H1 (cell line): Measurements from ENCODE around the gene TRIM38. TPM values are rescaled to one million over a fixed set of nuclear protein-coding genes. Genes with fewer than 3 reads are reported as not detected.

Source experiments
- CTCF ChIA-PET: fragments of 300-600 bp; sonication (Branson Sonifier 250); formaldehyde crosslinking; loops from one replicate; lab custom pipeline; 2021; ENCODE audit not compliant: partially characterized antibody; lab: Charles Lee
- POLR2A ChIA-PET: fragments of 300-600 bp; sonication (Branson Sonifier 250); formaldehyde crosslinking; loops from one replicate; lab custom pipeline; 2021; ENCODE audit warnings: inconsistent platforms; ENCODE audit not compliant: partially characterized antibody; lab: Charles Lee
- DNase-seq, 2 experiments: peaks; one replicate each; pipeline versions ENCODE4 v3.0.0 to v3.0.0-alpha.2; 2010 to 2022; ENCODE audit warnings: low spot score in 2 of 2, low read depth in 1 of 2, mixed read lengths in 1 of 2
- FAIRE-seq: peaks from 2 replicates; lab custom pipeline; 2011; peaks lifted over from hg19 to GRCh38; lab: Jason Lieb, UNC
- H2AFZ ChIP-seq: 2 replicates; pipeline ENCODE4 v1.8.1; 2012; ENCODE audit warnings: low read length, inconsistent platforms
- H2AK5ac ChIP-seq: 2 replicates; pipeline ENCODE4 v1.6.1; 2013; ENCODE audit warnings: low read depth, low read length
- H2BK120ac ChIP-seq: replicated peaks from 2 replicates; pipeline ENCODE3; 2013; ENCODE audit warnings: low read depth, low read length, inconsistent platforms
- H2BK12ac ChIP-seq: 2 replicates; pipeline ENCODE4 v1.6.1; 2013; ENCODE audit warnings: low read depth, low read length
- H2BK15ac ChIP-seq: 2 replicates; pipeline ENCODE4 v1.6.1; 2013; ENCODE audit warnings: low read length
- H2BK20ac ChIP-seq: 2 replicates; pipeline ENCODE4 v1.6.1; 2013; ENCODE audit warnings: low read length
- H2BK5ac ChIP-seq: 2 replicates; pipeline ENCODE4 v1.6.1; 2013; ENCODE audit warnings: low read depth, low read length
- H3K14ac ChIP-seq: 2 replicates; pipeline ENCODE4 v1.6.1; 2013; ENCODE audit warnings: inconsistent platforms; ENCODE audit not compliant: insufficient read length
- H3K18ac ChIP-seq: 2 replicates; pipeline ENCODE4 v1.6.1; 2013; ENCODE audit warnings: low read length; ENCODE audit errors: extremely low read depth
- H3K23ac ChIP-seq: 2 replicates; pipeline ENCODE4 v1.6.1; 2013; ENCODE audit warnings: inconsistent platforms; ENCODE audit not compliant: insufficient read length
- H3K23me2 ChIP-seq: 2 replicates; pipeline ENCODE4 v1.6.1; 2013; ENCODE audit warnings: low read depth, low read length
- H3K27ac ChIP-seq: 2 replicates; pipeline ENCODE4 v1.6.1; 2011; ENCODE audit warnings: low read depth, low read length, inconsistent platforms
- H3K27me3 ChIP-seq, 4 experiments: replicated peaks in 1 of 4; 1 replicate in 1 of 4; 2 replicates in 3 of 4; pipeline versions ENCODE4 v1.6.1 to v1.8.1; 2011 to 2013; ENCODE audit warnings: low read length in 3 of 4, mild to moderate bottlenecking in 3 of 4, inconsistent platforms in 2 of 4, mixed read lengths in 2 of 4, moderate library complexity in 1 of 4; ENCODE audit not compliant: control insufficient read depth in 3 of 4, insufficient read depth in 3 of 4; ENCODE audit errors: extremely low read depth in 1 of 4
- H3K36me3 ChIP-seq, 4 experiments: 2 replicates each; pipeline versions ENCODE4 v1.6.1 to v1.8.1; 2011 to 2013; ENCODE audit warnings: mild to moderate bottlenecking in 4 of 4, low read length in 3 of 4, moderate library complexity in 2 of 4, control low read depth in 1 of 4, inconsistent platforms in 1 of 4; ENCODE audit not compliant: insufficient read depth in 4 of 4, control insufficient read depth in 2 of 4
- H3K4ac ChIP-seq: replicated peaks from 2 replicates; pipeline ENCODE3; 2013; ENCODE audit warnings: low read length, low read depth, mixed read lengths, inconsistent platforms; ENCODE audit not compliant: insufficient read length
- H3K4me1 ChIP-seq, 4 experiments: replicated peaks in 1 of 4; 1 replicate in 1 of 4; 2 replicates in 3 of 4; pipeline versions ENCODE4 v1.6.1 to v1.8.1; 2011 to 2013; ENCODE audit warnings: low read length in 3 of 4, inconsistent platforms in 2 of 4, mixed read lengths in 1 of 4; ENCODE audit not compliant: insufficient read depth in 4 of 4, control insufficient read depth in 3 of 4
- H3K4me2 ChIP-seq, 2 experiments: 2 replicates each; pipeline versions ENCODE4 v1.6.1 to v1.8.1; 2011 to 2013; ENCODE audit warnings: low read depth in 2 of 2, low read length in 2 of 2, control low read depth in 1 of 2, inconsistent platforms in 1 of 2, mild to moderate bottlenecking in 1 of 2; ENCODE audit not compliant: insufficient read depth in 1 of 2
- H3K4me3 ChIP-seq, 4 experiments: fragments of 200-600, 300-600 bp in 1 of 4; sonication (generic), shearing (Covaris generic), sonication (Bioruptor Twin) in 1 of 4; 2 replicates each; pipeline versions ENCODE4 v1.5.1 to v1.8.1; 2011 to 2016; ENCODE audit warnings: low read length in 4 of 4, low read depth in 3 of 4, control low read depth in 2 of 4, inconsistent platforms in 2 of 4, mild to moderate bottlenecking in 2 of 4, mixed read lengths in 1 of 4, moderate library complexity in 1 of 4; ENCODE audit not compliant: insufficient read depth in 2 of 4; ENCODE audit errors: extremely low read depth in 1 of 4
- H3K56ac ChIP-seq: replicated peaks from 2 replicates; pipeline ENCODE3; 2013; ENCODE audit warnings: low read depth, mild to moderate bottlenecking, mixed read lengths, low read length, inconsistent platforms; ENCODE audit not compliant: insufficient read length
- H3K79me1 ChIP-seq: 2 replicates; pipeline ENCODE4 v1.6.1; 2013; ENCODE audit warnings: low read depth, low read length, control low read depth
- H3K79me2 ChIP-seq, 2 experiments: 2 replicates each; pipeline versions ENCODE4 v1.6.1 to v1.8.1; 2012 to 2013; ENCODE audit warnings: low read length in 2 of 2, mild to moderate bottlenecking in 2 of 2, inconsistent platforms in 1 of 2; ENCODE audit not compliant: insufficient read depth in 2 of 2, control insufficient read depth in 1 of 2
- H3K9ac ChIP-seq, 4 experiments: replicated peaks in 1 of 4; 1 replicate in 1 of 4; 2 replicates in 3 of 4; pipeline versions ENCODE4 v1.6.1 to v1.8.1; 2011 to 2013; ENCODE audit warnings: low read depth in 3 of 4, low read length in 3 of 4, control low read depth in 2 of 4, mild to moderate bottlenecking in 2 of 4, moderate library complexity in 2 of 4, inconsistent platforms in 1 of 4; ENCODE audit errors: extremely low read depth in 1 of 4
- H3K9me3 ChIP-seq, 2 experiments: 2 replicates each; pipeline versions ENCODE4 v1.6.1 to v1.8.1; 2012 to 2013; ENCODE audit warnings: mild to moderate bottlenecking in 2 of 2, moderate library complexity in 2 of 2, control low read depth in 1 of 2, inconsistent platforms in 1 of 2, low read depth in 1 of 2, low read length in 1 of 2, mixed read lengths in 1 of 2; ENCODE audit not compliant: insufficient read depth in 2 of 2
- H4K20me1 ChIP-seq, 2 experiments: replicated peaks in 1 of 2; 2 replicates each; pipeline versions ENCODE3 to v1.8.1; 2011 to 2013; ENCODE audit warnings: inconsistent platforms in 2 of 2, low read length in 2 of 2, mild to moderate bottlenecking in 1 of 2; ENCODE audit not compliant: insufficient read depth in 2 of 2, control insufficient read depth in 1 of 2
- H4K5ac ChIP-seq: 2 replicates; pipeline ENCODE4 v1.6.1; 2013; ENCODE audit warnings: low read length, low read depth, mixed read lengths, inconsistent platforms; ENCODE audit not compliant: insufficient read length
- H4K8ac ChIP-seq: 2 replicates; pipeline ENCODE4 v1.8.0; 2013; ENCODE audit warnings: mild to moderate bottlenecking, moderate library complexity, low read length, inconsistent platforms; ENCODE audit not compliant: insufficient read depth; ENCODE audit errors: extremely low read depth
- H4K91ac ChIP-seq: replicated peaks from 2 replicates; pipeline ENCODE3; 2013; ENCODE audit warnings: low read length, mixed read lengths, inconsistent platforms; ENCODE audit not compliant: insufficient read length
- CHD1 ChIP-seq: IDR thresholded peaks from 2 replicates; pipeline ENCODE4 v1.6.1; 2012; ENCODE audit warnings: low read depth, low read length, improper control_type of control experiment
- EGR1 ChIP-seq: IDR thresholded peaks from 2 replicates; pipeline ENCODE4 v1.6.1; 2011; ENCODE audit warnings: low read depth, low read length, borderline replicate concordance
- EP300 ChIP-seq, 2 experiments: IDR thresholded peaks; 1 replicate in 1 of 2; 2 replicates in 1 of 2; pipeline ENCODE4 v1.6.1; 2011 to 2012; ENCODE audit warnings: low read depth in 2 of 2, low read length in 2 of 2, mild to moderate bottlenecking in 2 of 2, borderline replicate concordance in 1 of 2, inconsistent platforms in 1 of 2, moderate library complexity in 1 of 2
- NANOG ChIP-seq: IDR thresholded peaks from 2 replicates; pipeline ENCODE4 v1.6.1; 2011; ENCODE audit warnings: low read length, low read depth, mild to moderate bottlenecking, inconsistent platforms; ENCODE audit not compliant: insufficient read depth, poor library complexity, severe bottlenecking
- POLR2A ChIP-seq, 2 experiments: IDR thresholded peaks; 1 replicate in 1 of 2; 2 replicates in 1 of 2; pipeline ENCODE4 v1.6.1; 2011; ENCODE audit warnings: low read depth in 2 of 2, low read length in 2 of 2, mild to moderate bottlenecking in 2 of 2; ENCODE audit errors: control extremely low read depth in 1 of 2
- RAD21 ChIP-seq, 2 experiments: IDR thresholded peaks in 1 of 2; conservative IDR thresholded peaks in 1 of 2; 2 replicates each; pipeline ENCODE4 v1.6.1; 2011; ENCODE audit warnings: low read depth in 2 of 2, low read length in 2 of 2, improper control_type of control experiment in 1 of 2, inconsistent platforms in 1 of 2, mild to moderate bottlenecking in 1 of 2, moderate library complexity in 1 of 2
- SIRT6 ChIP-seq: IDR thresholded peaks from one replicate; pipeline ENCODE4 v1.7.1; 2012; ENCODE audit warnings: low read length, inconsistent platforms
- SP4 ChIP-seq: IDR thresholded peaks from 2 replicates; pipeline ENCODE4 v1.6.1; 2012; ENCODE audit warnings: low read length, inconsistent platforms
- TBP ChIP-seq: IDR thresholded peaks from 2 replicates; pipeline ENCODE4 v1.6.1; 2011; ENCODE audit warnings: low read depth, low read length, improper control_type of control experiment
- WGBS, 2 experiments: shearing (Covaris generic) in 1 of 2; methylation state at CpG; one replicate each; pipeline versions ENCODE4 v1.1.6 to v1.1.7; 2013 to 2015; ENCODE audit warnings: low lambda C conversion rate in 2 of 2, mixed read lengths in 2 of 2, inconsistent platforms in 1 of 2, low coverage in 1 of 2, missing lambda C conversion rate in 1 of 2; ENCODE audit not compliant: insufficient replicate concordance in 2 of 2, insufficient coverage in 1 of 2, insufficient read length in 1 of 2; ENCODE audit errors: extremely low coverage in 1 of 2, missing lambda C conversion rate in 1 of 2; 5-methylcytosine and 5-hydroxymethylcytosine counted together
- polyA plus RNA-seq, 7 experiments: library from polyadenylated mRNA; depleted of rRNA in 3 of 7; stranded (reverse) in 5 of 7; unstranded in 2 of 7; fragments of >200 nt in 5 of 7; fragments of 200-250 nt in 2 of 7; gene quantifications; 1 replicate in 5 of 7; 2 replicates in 1 of 7; 4 replicates in 1 of 7; pipeline versions ENCODE4 v1.2.1 to v1.2.3, GENCODE V29; 2011 to 2013; ENCODE audit warnings: missing spikeins in 2 of 7, mixed read lengths in 2 of 7
- total RNA-seq: library from RNA; stranded (reverse); fragmentation: NEBNext Ultra II Directional; extraction: Animal tissue kit (Norgen Biotek cat#: 25700); gene quantifications from 2 replicates; pipeline ENCODE4 v1.2.1, GENCODE V29; 2021
- TF ChIP-seq, protein P1 (sequence below): IDR thresholded peaks from 2 replicates; pipeline ENCODE4 v1.6.1; 2011; ENCODE audit warnings: low read length, improper control_type of control experiment

TRIM38 gene
- total and polyA plus RNA-seq, 2 of the 8 experiments (the other 6 are each of a cell fraction or from before 2014, with no cell fraction given) = 0.43 to 0.56 TPM

DNA sequence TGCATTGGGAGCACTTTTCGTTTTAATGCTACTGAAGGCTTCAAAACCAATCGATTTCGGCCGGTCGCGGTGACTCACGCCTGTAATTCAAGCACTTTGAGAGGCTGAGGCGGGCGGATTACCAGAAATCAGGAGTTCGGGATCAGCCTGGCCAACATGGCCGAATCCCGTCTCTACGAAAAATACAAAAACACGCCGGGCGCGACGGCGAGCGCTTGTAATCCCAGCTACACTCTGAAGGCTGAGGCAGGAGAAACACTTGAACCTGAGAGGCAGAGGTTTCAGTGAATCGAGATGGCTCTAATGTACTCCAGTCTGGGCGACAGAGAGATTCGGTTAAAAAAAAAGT is 58.4 kb downstream of the TRIM38 start:
- H3K27ac ChIP-seq = peak overlapping the region; percentile 95
- no peaks in the 10 kb centered on the region for H3K79me1 ChIP-seq
- peak overlapping the region; percentile 81 for H4K91ac ChIP-seq
- peaks cover 8% of the 10 kb centered on the region for H3K23me2 ChIP-seq
- ChIA-PET POLR2A (interaction anchor here (0.6 to 32.8 kb wide), 50 partner anchors 12 to 1873 kb away, joined by 3 to 1982 read pairs (median 5); partner anchors contain the start of genes HFE, SLC17A2 and TRIM38), CTCF (interaction anchor here (0.7 to 1.8 kb wide), 4 partner anchors 10 to 107 kb away, joined by 3 to 9 read pairs (median 4); no protein-coding TSS in a partner anchor)
- FAIRE-seq (no peak), DNase-seq (peak in 1 of 2 experiments; percentile 73)
- peak overlapping the region; percentile 93 to 95 (median 94) for H3K9ac ChIP-seq
- H3K4me1 ChIP-seq = peaks cover 2 to 14% (median 5%) of the 10 kb centered on the region in 4 experiments; a peak in 5 of 7 replicates
- H3K36me3 ChIP-seq = no peaks in the 10 kb centered on the region
- no peaks in the 10 kb centered on the region; a peak in 1 of 4 replicates for H3K9me3 ChIP-seq
- 2% methylated on average over 23 of the region's 23 CpGs; no CpG with 5 or more reads in 1 of the 2 experiments for WGBS, 2 experiments
- H4K8ac ChIP-seq = peak overlapping the region; percentile 96; the same call in 1 of the 2 replicates
- H3K4me2 ChIP-seq = peak overlapping the region; percentile 95 to 99
- peak overlapping the region; percentile 92 for H3K18ac ChIP-seq
- H3K14ac ChIP-seq = peak overlapping the region; percentile 25
- H3K4ac ChIP-seq = peak overlapping the region; percentile 81
- peak overlapping the region; percentile 91 for H3K56ac ChIP-seq
- H2BK120ac ChIP-seq = no peak overlapping the region
- H4K5ac ChIP-seq = peak overlapping the region; percentile 82
- H3K27me3 ChIP-seq = no peaks in the 10 kb centered on the region
- H2BK20ac ChIP-seq = no peak overlapping the region
- no peaks in the 10 kb centered on the region for H4K20me1 ChIP-seq
- H2AK5ac ChIP-seq = no peak overlapping the region; the same call in 1 of the 2 replicates
- peak overlapping the region; percentile 69 to 94 (median 74) for H3K4me3 ChIP-seq
- peak overlapping the region; percentile 95 for H2BK5ac ChIP-seq
- H2AFZ ChIP-seq = no peak overlapping the region
- no peak overlapping the region for H3K23ac ChIP-seq
- no peak overlapping the region for H2BK15ac ChIP-seq
- H3K79me2 ChIP-seq = no peaks in the 10 kb centered on the region
- H2BK12ac ChIP-seq = no peak overlapping the region; the same call in 1 of the 2 replicates
- no peak for TF ChIP-seq SP4
- TF ChIP-seq EGR1 = no peak
- TF ChIP-seq RAD21 (IDR thresholded peaks at IDR 0.05 in 1 of 2, conservative IDR thresholded peaks at IDR 0.05 in 1 of 2; ENCODE audit: low read depth in 2 of 2, low read length in 2 of 2) = no peak
- TF ChIP-seq, protein P1, sequence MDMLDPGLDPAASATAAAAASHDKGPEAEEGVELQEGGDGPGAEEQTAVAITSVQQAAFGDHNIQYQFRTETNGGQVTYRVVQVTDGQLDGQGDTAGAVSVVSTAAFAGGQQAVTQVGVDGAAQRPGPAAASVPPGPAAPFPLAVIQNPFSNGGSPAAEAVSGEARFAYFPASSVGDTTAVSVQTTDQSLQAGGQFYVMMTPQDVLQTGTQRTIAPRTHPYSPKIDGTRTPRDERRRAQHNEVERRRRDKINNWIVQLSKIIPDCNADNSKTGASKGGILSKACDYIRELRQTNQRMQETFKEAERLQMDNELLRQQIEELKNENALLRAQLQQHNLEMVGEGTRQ = no peak
- TF ChIP-seq CHD1 = no peak
- no peak for TF ChIP-seq POLR2A (IDR thresholded peaks at IDR 0.05; ENCODE audit: control extremely low read depth in 1 of 2, low read depth in 2 of 2, low read length in 2 of 2)
- no peak for TF ChIP-seq TBP
- no peak for TF ChIP-seq NANOG
- TF ChIP-seq EP300 (IDR thresholded peaks at IDR 0.05; ENCODE audit: borderline replicate concordance in 1 of 2, low read depth in 2 of 2, low read length in 2 of 2) = no peak
- no peak for TF ChIP-seq SIRT6
